HFFc6 (cell line): Measurements from ENCODE around the gene RFX7. TPM values are rescaled to one million over a fixed set of nuclear protein-coding genes. Genes with fewer than 3 reads are reported as not detected.

ENCODE experiments used
- DNase-seq: peaks from one replicate; pipeline ENCODE4 v3.0.0-alpha.2; 2018
- H3K27ac Mint-ChIP-seq: 2 replicates; pipeline ENCODE4 v1.8.0; 2020; ENCODE audit warnings: mild to moderate bottlenecking, mixed read lengths
- H3K27me3 Mint-ChIP-seq: 2 replicates; pipeline ENCODE4 v1.8.0; 2021; ENCODE audit warnings: mild to moderate bottlenecking, moderate library complexity, mixed read lengths; ENCODE audit not compliant: insufficient read depth
- H3K36me3 Mint-ChIP-seq: 2 replicates; pipeline ENCODE4 v1.8.0; 2021; ENCODE audit warnings: low read depth, mixed read lengths
- H3K4me1 Mint-ChIP-seq: 2 replicates; pipeline ENCODE4 v1.8.0; 2020; ENCODE audit warnings: low read depth, mixed read lengths
- H3K4me3 Mint-ChIP-seq: 2 replicates; pipeline ENCODE4 v1.8.0; 2020; ENCODE audit warnings: mild to moderate bottlenecking, moderate library complexity, mixed read lengths
- H3K9me3 Mint-ChIP-seq: 2 replicates; pipeline ENCODE4 v1.8.0; 2020; ENCODE audit warnings: mild to moderate bottlenecking, mixed read lengths
- CTCF ChIP-seq: fragments of 200-600 bp; sonication (generic); IDR thresholded peaks from 2 replicates; pipeline ENCODE4 v1.5.0; 2021; ENCODE audit warnings: antibody characterized with exemption, mild to moderate bottlenecking
- total RNA-seq, 6 experiments: library from RNA; stranded (reverse); fragmentation: NEBNext Ultra II Directional; extraction: Animal tissue kit (Norgen Biotek cat#: 25700); gene quantifications; 2 replicates in 1 of 6; 3 replicates in 5 of 6; pipeline ENCODE4 v1.2.3, GENCODE V29; 2021

The RFX7 gene
- total RNA-seq, 6 experiments from 2014 or later: 13.8 to 20.1 (median 16.5) TPM

GRCh38 chr15:56252386-56252785, 8.7 kb upstream of the RFX7 start:
- H3K4me1 Mint-ChIP-seq: no peaks in the 10 kb centered on the region
- H3K27ac Mint-ChIP-seq: no peak overlapping the region
- TF ChIP-seq CTCF: no peak
- peaks cover 7% of the 10 kb centered on the region for H3K27me3 Mint-ChIP-seq
- no peak overlapping the region for H3K4me3 Mint-ChIP-seq
- no peak for DNase-seq
- H3K9me3 Mint-ChIP-seq: no peaks in the 10 kb centered on the region
- no peaks in the 10 kb centered on the region for H3K36me3 Mint-ChIP-seq

- H3K27me3 Mint-ChIP-seq: peaks cover 7% of the 10 kb centered on the region
- TF ChIP-seq CTCF: no peak
- H3K36me3 Mint-ChIP-seq: no peaks in the 10 kb centered on the region
- H3K4me3 Mint-ChIP-seq: no peak overlapping the region
- no peaks in the 10 kb centered on the region for H3K9me3 Mint-ChIP-seq
- no peaks in the 10 kb centered on the region for H3K4me1 Mint-ChIP-seq
- no peak for DNase-seq
- no peak overlapping the region for H3K27ac Mint-ChIP-seq
These were observed 7.8 kb upstream of the RFX7 start for GRCh38 chr15:56251315-56252095.

GRCh38 chr15:56250626-56251025, 6.9 kb upstream of the RFX7 start:
- H3K27me3 Mint-ChIP-seq: peaks cover 7% of the 10 kb centered on the region
- peaks cover 8% of the 10 kb centered on the region for H3K4me1 Mint-ChIP-seq

GRCh38 chr15:56249092-56249491, 5.4 kb upstream of the RFX7 start:
- TF ChIP-seq CTCF: peak; percentile 71
- Mint-ChIP-seq H3K4me3 (no peak overlapping the region), H3K27ac (no peak overlapping the region), H3K27me3 (peaks cover 7% of the 10 kb centered on the region), H3K9me3 (no peaks in the 10 kb centered on the region), H3K4me1 (peaks cover 23% of the 10 kb centered on the region), H3K36me3 (no peaks in the 10 kb centered on the region)
- DNase-seq: peak; percentile 68

More at GRCh38 chr15:56250626-56251025, 6.9 kb upstream of the RFX7 start:
- Mint-ChIP-seq H3K4me3 (no peak overlapping the region), H3K27ac (no peak overlapping the region), H3K9me3 (no peaks in the 10 kb centered on the region), H3K36me3 (no peaks in the 10 kb centered on the region)
- DNase-seq: no peak
- no peak for TF ChIP-seq CTCF

- no peaks in the 10 kb centered on the region for H3K36me3 Mint-ChIP-seq
- no peak for TF ChIP-seq CTCF
- H3K27me3 Mint-ChIP-seq: peaks cover 4% of the 10 kb centered on the region; the same call in 1 of the 2 replicates
- no peak for DNase-seq
- no peak overlapping the region for H3K27ac Mint-ChIP-seq
- H3K4me3 Mint-ChIP-seq: no peak overlapping the region
- no peaks in the 10 kb centered on the region for H3K9me3 Mint-ChIP-seq
- H3K4me1 Mint-ChIP-seq: peaks cover 25% of the 10 kb centered on the region
These were observed 4.8 kb upstream of the RFX7 start for GRCh38 chr15:56248311-56248992.
